ENCODE results near the gene ALPP.
"Not testable (repeated sequence)": the region's sequence is repeated elsewhere in the genome, so short reads cannot be mapped to it uniquely, and the experiment has no call there.

The ALPP gene

GRCh38 chr2:232415138-232415690, 36.7 kb downstream of the ALPP start:
- Mint-ChIP-seq H3K27ac (no peak overlapping the region), H3K27me3 (peaks cover 84% of the 10 kb centered on the region), H3K4me3 (no peak overlapping the region), H3K9me3 (no peaks in the 10 kb centered on the region), H3K36me3 (no peaks in the 10 kb centered on the region), H3K4me1 (peaks cover 22% of the 10 kb centered on the region)
- ATAC-seq, result no peak

DNA sequence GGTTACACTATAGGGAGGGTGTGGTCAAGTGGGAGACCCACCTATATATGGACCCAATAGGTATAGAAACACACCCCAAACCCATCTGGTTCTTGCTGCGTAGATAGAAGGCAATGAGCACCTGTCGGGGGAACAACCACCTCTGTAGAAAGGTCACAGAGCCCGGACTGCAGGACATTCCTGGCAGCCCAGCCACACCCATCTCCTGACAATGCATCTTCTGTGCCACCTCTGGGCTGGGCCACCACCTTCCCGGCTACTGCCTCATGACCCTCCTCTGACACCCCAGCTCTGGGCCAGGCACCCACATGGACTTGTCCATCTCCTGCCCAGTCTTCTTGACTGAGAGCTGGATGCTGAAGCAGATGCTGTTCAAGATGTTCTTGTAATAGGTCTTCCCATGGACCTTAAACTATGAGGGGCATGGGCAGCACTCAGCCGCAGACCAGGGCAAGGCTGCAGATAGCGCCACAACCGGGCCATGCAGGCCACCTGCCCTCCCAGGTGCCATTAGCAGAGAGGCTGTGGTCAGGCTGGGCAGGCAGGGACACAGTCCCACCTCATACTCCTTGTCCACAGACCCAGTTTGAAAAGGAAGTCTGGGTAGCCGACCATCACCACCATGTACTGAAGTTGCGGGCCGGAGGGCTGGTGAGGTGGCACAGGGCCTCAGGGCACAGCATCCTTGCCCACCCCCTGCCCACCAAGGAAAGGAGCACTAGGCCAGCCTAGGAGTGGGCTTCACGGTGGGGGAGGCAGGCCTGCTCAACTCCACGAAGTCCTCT, 37.4 kb downstream of the ALPP start:
- H3K9me3 Mint-ChIP-seq, result no peaks in the 10 kb centered on the region
- H3K4me3 Mint-ChIP-seq, result no peak overlapping the region
- peaks cover 22% of the 10 kb centered on the region for H3K4me1 Mint-ChIP-seq
- ATAC-seq, result no peak
- H3K27ac Mint-ChIP-seq, result no peak overlapping the region
- H3K36me3 Mint-ChIP-seq, result no peaks in the 10 kb centered on the region
- peaks cover 83% of the 10 kb centered on the region for H3K27me3 Mint-ChIP-seq

- peaks cover 24% of the 10 kb centered on the region for H3K4me1 Mint-ChIP-seq
- peaks cover 88% of the 10 kb centered on the region for H3K27me3 Mint-ChIP-seq
- H3K4me3 Mint-ChIP-seq, result no peak overlapping the region
- H3K9me3 Mint-ChIP-seq, result no peaks in the 10 kb centered on the region
- H3K36me3 Mint-ChIP-seq, result no peaks in the 10 kb centered on the region
- no peak for ATAC-seq
- no peak overlapping the region for H3K27ac Mint-ChIP-seq
These were observed 38.2 kb downstream of the ALPP start for GRCh38 chr2:232416521-232417470.

- Mint-ChIP-seq H3K36me3 (no peaks in the 10 kb centered on the region), H3K9me3 (peaks cover under 1% of the 10 kb centered on the region), H3K27ac (no peak overlapping the region), H3K27me3 (peaks cover 92% of the 10 kb centered on the region), H3K4me3 (no peak overlapping the region), H3K4me1 (peaks cover 22% of the 10 kb centered on the region)
- ATAC-seq, result no peak
These were observed 38.9 kb downstream of the ALPP start for GRCh38 chr2:232417489-232417888.

DNA sequence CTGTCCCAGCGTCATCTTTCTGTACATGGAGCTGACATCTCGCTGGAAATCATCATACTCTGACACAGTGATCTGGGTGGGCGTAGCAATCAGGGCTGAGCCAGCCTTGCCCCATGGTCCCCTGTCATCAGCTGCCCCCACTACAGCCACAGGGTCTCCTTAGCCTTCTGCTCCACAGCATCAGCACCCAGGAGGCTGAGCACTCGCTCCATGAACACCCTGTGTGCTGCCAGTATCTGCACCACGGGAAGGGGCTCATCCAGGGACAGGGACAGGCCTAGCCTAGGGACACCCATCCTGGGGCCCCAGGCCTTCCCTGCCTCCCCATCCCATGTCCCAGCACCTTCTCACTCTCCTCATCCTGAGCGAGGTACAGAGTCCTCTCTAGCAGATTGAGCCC, 39.5 kb downstream of the ALPP start:
- ATAC-seq, result no peak
- Mint-ChIP-seq H3K27me3 (peaks cover 92% of the 10 kb centered on the region), H3K4me3 (no peak overlapping the region)

DNA sequence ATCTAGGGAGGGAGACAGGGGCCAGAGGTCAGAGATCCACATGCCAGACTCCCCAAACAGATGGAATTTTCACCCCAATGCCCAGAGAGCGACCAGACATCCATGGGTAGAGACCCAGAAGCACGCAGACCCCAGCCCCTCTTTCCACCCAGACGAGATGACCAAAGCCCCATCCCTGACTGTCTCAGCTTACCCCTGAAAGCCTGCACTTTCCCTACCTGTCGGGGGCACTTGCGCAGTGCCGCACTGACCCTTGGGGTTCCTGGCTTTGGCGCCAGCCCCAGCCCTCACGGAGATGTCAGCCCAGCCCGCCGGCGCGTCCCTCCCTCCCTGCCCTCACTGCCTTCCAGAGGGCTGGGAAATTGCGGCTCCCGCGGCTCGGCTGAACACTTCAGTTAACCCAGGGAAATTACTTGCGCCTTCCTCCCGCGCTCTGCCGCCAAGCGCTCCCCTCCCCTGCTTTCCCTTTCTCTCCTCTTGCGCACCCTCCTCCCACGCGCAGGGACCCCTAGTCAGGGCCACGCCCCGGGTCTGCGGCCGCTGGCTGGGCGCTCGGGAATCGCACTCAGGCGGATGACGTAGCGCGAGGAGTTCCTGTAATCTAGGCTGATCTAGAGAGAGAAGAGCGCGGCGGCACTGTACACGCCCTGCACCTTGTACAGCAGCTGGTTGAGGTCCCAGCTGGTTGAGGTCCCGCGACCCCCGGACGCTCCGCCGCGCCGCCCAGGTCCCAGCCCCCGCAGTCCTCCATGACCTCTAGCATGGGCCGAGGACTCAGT, 40.1 kb downstream of the ALPP start:
- Mint-ChIP-seq H3K4me3 (peak overlapping the region; percentile 61), H3K36me3 (no peaks in the 10 kb centered on the region), H3K9me3 (peaks cover 4% of the 10 kb centered on the region), H3K27me3 (peaks cover 91% of the 10 kb centered on the region), H3K4me1 (peaks cover 17% of the 10 kb centered on the region), H3K27ac (no peak overlapping the region)
- ATAC-seq, result no peak

More for the DNA sequence above, 39.5 kb downstream of the ALPP start:
- Mint-ChIP-seq H3K27ac (no peak overlapping the region), H3K4me1 (peaks cover 17% of the 10 kb centered on the region), H3K9me3 (peaks cover 4% of the 10 kb centered on the region), H3K36me3 (no peaks in the 10 kb centered on the region)

DNA sequence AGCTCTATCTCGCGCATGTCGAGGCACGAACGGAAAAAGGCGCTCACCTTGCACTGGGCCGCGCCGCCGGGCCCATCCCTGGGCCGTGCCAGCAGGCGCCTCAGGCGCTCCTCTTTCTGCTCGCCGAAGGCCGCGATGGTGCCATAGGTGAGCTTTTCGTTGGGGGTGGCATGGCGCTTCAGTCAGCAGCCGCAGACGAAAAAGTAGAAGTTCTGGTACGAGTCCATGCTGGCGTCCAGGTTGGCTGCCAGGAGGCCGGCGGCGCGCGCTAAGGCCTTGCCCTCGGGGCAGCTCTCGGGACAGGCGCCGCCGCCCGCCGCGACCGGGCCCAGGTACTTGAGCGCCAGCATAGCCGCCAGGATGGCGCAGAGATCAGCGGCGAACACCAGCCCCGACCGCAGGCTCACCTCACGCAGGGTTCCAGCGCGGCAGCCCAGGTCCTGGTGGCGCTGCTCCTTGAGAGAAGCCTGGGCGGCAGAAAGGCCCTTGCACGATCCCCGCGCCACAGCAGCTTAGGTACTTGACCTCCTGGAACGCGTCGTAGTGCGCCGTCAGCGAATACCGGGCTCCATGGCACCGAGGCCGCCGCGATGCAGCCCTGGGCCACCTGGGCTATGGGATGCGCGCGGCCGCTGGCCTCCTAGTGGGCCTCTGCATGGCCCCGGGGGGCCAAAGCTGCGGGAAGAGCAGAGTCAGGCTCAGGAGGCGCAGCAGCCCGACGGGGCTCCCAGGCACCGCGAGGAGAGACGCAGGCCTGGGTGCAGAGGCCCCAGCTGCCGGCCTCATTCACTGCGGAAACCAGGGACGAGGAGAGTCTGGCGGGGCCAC, 40.9 kb downstream of the ALPP start:
- no peak overlapping the region for H3K27ac Mint-ChIP-seq
- peak overlapping the region; percentile 61 for H3K4me3 Mint-ChIP-seq
- peaks cover 89% of the 10 kb centered on the region for H3K27me3 Mint-ChIP-seq
- H3K4me1 Mint-ChIP-seq, result peaks cover 17% of the 10 kb centered on the region
- no peak for ATAC-seq
- no peaks in the 10 kb centered on the region for H3K36me3 Mint-ChIP-seq
- peaks cover 4% of the 10 kb centered on the region for H3K9me3 Mint-ChIP-seq

GRCh38 chr2:232420073-232420454, 41.5 kb downstream of the ALPP start:
- peaks cover 4% of the 10 kb centered on the region for H3K9me3 Mint-ChIP-seq
- no peak for ATAC-seq
- no peak overlapping the region for H3K4me3 Mint-ChIP-seq
- H3K4me1 Mint-ChIP-seq, result peaks cover 17% of the 10 kb centered on the region
- H3K27ac Mint-ChIP-seq, result no peak overlapping the region
- H3K27me3 Mint-ChIP-seq, result peaks cover 85% of the 10 kb centered on the region
- H3K36me3 Mint-ChIP-seq, result no peaks in the 10 kb centered on the region

GRCh38 chr2:232420463-232421188, 42.1 kb downstream of the ALPP start:
- Mint-ChIP-seq H3K4me1 (peaks cover 17% of the 10 kb centered on the region), H3K36me3 (no peaks in the 10 kb centered on the region), H3K4me3 (peak overlapping the region; percentile 29), H3K27ac (no peak overlapping the region), H3K9me3 (peaks cover 4% of the 10 kb centered on the region), H3K27me3 (peaks cover 85% of the 10 kb centered on the region)
- no peak for ATAC-seq

DNA sequence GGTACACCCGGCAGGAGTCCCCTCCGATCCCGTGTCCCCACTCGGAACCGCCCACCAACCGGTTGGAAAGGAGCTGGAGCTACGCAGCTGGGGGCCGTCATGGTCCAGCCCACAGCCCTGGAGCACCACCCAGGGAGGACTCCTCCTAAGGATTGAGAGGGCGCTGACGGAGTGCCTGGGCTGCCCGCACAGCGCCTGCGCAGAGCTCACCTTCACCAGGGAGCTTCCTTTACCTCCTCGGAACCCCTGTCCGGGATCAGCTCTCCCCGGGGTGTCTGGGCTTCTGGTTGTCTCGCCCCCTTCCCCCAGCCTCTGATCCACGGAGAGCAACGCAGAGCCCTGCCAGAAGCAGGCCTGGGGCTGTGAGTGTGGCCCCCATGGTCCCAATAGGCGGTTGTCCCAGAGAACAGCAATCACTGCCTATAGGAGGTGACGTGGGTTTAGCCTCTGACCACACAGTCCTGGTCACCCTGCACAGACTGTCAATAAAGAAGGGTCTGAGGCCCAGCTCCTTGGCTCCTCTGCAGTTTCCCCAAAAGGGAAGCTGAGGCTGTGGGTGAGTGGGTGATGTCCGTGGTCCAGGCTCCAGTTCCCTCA, 42.7 kb downstream of the ALPP start:
- peaks cover 80% of the 10 kb centered on the region for H3K27me3 Mint-ChIP-seq
- H3K27ac Mint-ChIP-seq, result no peak overlapping the region
- no peak for ATAC-seq
- H3K9me3 Mint-ChIP-seq, result peaks cover 4% of the 10 kb centered on the region
- H3K36me3 Mint-ChIP-seq, result no peaks in the 10 kb centered on the region
- no peak overlapping the region for H3K4me3 Mint-ChIP-seq
- peaks cover 17% of the 10 kb centered on the region for H3K4me1 Mint-ChIP-seq

GRCh38 chr2:232422051-232422450, 43.5 kb downstream of the ALPP start:
- no peak for ATAC-seq
- Mint-ChIP-seq H3K27me3 (peaks cover 75% of the 10 kb centered on the region), H3K4me1 (peaks cover 17% of the 10 kb centered on the region), H3K4me3 (no peak overlapping the region), H3K27ac (no peak overlapping the region), H3K36me3 (no peaks in the 10 kb centered on the region), H3K9me3 (peaks cover 4% of the 10 kb centered on the region)

GRCh38 chr2:232422996-232423395, 44.4 kb downstream of the ALPP start:
- H3K9me3 Mint-ChIP-seq, H3K36me3 Mint-ChIP-seq, H3K4me3 Mint-ChIP-seq, H3K27ac Mint-ChIP-seq, ATAC-seq: not testable (repeated sequence)
- peaks cover 70% of the 10 kb centered on the region for H3K27me3 Mint-ChIP-seq
- H3K4me1 Mint-ChIP-seq, result peaks cover 17% of the 10 kb centered on the region

GRCh38 chr2:232423407-232423806, 44.9 kb downstream of the ALPP start:
- peaks cover 66% of the 10 kb centered on the region for H3K27me3 Mint-ChIP-seq

More at GRCh38 chr2:232423407-232423806, 44.9 kb downstream of the ALPP start:
- ATAC-seq, H3K27ac Mint-ChIP-seq, H3K9me3 Mint-ChIP-seq, H3K36me3 Mint-ChIP-seq, H3K4me3 Mint-ChIP-seq: not testable (repeated sequence)
- peaks cover 13% of the 10 kb centered on the region for H3K4me1 Mint-ChIP-seq
